H1 (cell line): ENCODE results near the gene THRB. TPM values are rescaled to one million over a fixed set of nuclear protein-coding genes. Genes with fewer than 3 reads are reported as not detected.

Source experiments
- CTCF ChIA-PET: fragments of 300-600 bp; sonication (Branson Sonifier 250); formaldehyde crosslinking; loops from one replicate; lab custom pipeline; 2021; ENCODE audit not compliant: partially characterized antibody; lab: Charles Lee
- POLR2A ChIA-PET: fragments of 300-600 bp; sonication (Branson Sonifier 250); formaldehyde crosslinking; loops from one replicate; lab custom pipeline; 2021; ENCODE audit warnings: inconsistent platforms; ENCODE audit not compliant: partially characterized antibody; lab: Charles Lee
- DNase-seq, 2 experiments: peaks; one replicate each; pipeline versions ENCODE4 v3.0.0 to v3.0.0-alpha.2; 2010 to 2022; ENCODE audit warnings: low spot score in 2 of 2, low read depth in 1 of 2, mixed read lengths in 1 of 2
- FAIRE-seq: peaks from 2 replicates; lab custom pipeline; 2011; peaks lifted over from hg19 to GRCh38; lab: Jason Lieb, UNC
- H2AFZ ChIP-seq: 2 replicates; pipeline ENCODE4 v1.8.1; 2012; ENCODE audit warnings: low read length, inconsistent platforms
- H2AK5ac ChIP-seq: 2 replicates; pipeline ENCODE4 v1.6.1; 2013; ENCODE audit warnings: low read depth, low read length
- H2BK120ac ChIP-seq: replicated peaks from 2 replicates; pipeline ENCODE3; 2013; ENCODE audit warnings: low read depth, low read length, inconsistent platforms
- H2BK12ac ChIP-seq: 2 replicates; pipeline ENCODE4 v1.6.1; 2013; ENCODE audit warnings: low read depth, low read length
- H2BK15ac ChIP-seq: 2 replicates; pipeline ENCODE4 v1.6.1; 2013; ENCODE audit warnings: low read length
- H2BK20ac ChIP-seq: 2 replicates; pipeline ENCODE4 v1.6.1; 2013; ENCODE audit warnings: low read length
- H2BK5ac ChIP-seq: 2 replicates; pipeline ENCODE4 v1.6.1; 2013; ENCODE audit warnings: low read depth, low read length
- H3K14ac ChIP-seq: 2 replicates; pipeline ENCODE4 v1.6.1; 2013; ENCODE audit warnings: inconsistent platforms; ENCODE audit not compliant: insufficient read length
- H3K18ac ChIP-seq: 2 replicates; pipeline ENCODE4 v1.6.1; 2013; ENCODE audit warnings: low read length; ENCODE audit errors: extremely low read depth
- H3K23ac ChIP-seq: 2 replicates; pipeline ENCODE4 v1.6.1; 2013; ENCODE audit warnings: inconsistent platforms; ENCODE audit not compliant: insufficient read length
- H3K23me2 ChIP-seq: 2 replicates; pipeline ENCODE4 v1.6.1; 2013; ENCODE audit warnings: low read depth, low read length
- H3K27ac ChIP-seq: 2 replicates; pipeline ENCODE4 v1.6.1; 2011; ENCODE audit warnings: low read depth, low read length, inconsistent platforms
- H3K27me3 ChIP-seq, 4 experiments: replicated peaks in 1 of 4; 1 replicate in 1 of 4; 2 replicates in 3 of 4; pipeline versions ENCODE4 v1.6.1 to v1.8.1; 2011 to 2013; ENCODE audit warnings: low read length in 3 of 4, mild to moderate bottlenecking in 3 of 4, inconsistent platforms in 2 of 4, mixed read lengths in 2 of 4, moderate library complexity in 1 of 4; ENCODE audit not compliant: control insufficient read depth in 3 of 4, insufficient read depth in 3 of 4; ENCODE audit errors: extremely low read depth in 1 of 4
- H3K36me3 ChIP-seq, 4 experiments: 2 replicates each; pipeline versions ENCODE4 v1.6.1 to v1.8.1; 2011 to 2013; ENCODE audit warnings: mild to moderate bottlenecking in 4 of 4, low read length in 3 of 4, moderate library complexity in 2 of 4, control low read depth in 1 of 4, inconsistent platforms in 1 of 4; ENCODE audit not compliant: insufficient read depth in 4 of 4, control insufficient read depth in 2 of 4
- H3K4ac ChIP-seq: replicated peaks from 2 replicates; pipeline ENCODE3; 2013; ENCODE audit warnings: low read length, low read depth, mixed read lengths, inconsistent platforms; ENCODE audit not compliant: insufficient read length
- H3K4me1 ChIP-seq, 4 experiments: replicated peaks in 1 of 4; 1 replicate in 1 of 4; 2 replicates in 3 of 4; pipeline versions ENCODE4 v1.6.1 to v1.8.1; 2011 to 2013; ENCODE audit warnings: low read length in 3 of 4, inconsistent platforms in 2 of 4, mixed read lengths in 1 of 4; ENCODE audit not compliant: insufficient read depth in 4 of 4, control insufficient read depth in 3 of 4
- H3K4me2 ChIP-seq, 2 experiments: 2 replicates each; pipeline versions ENCODE4 v1.6.1 to v1.8.1; 2011 to 2013; ENCODE audit warnings: low read depth in 2 of 2, low read length in 2 of 2, control low read depth in 1 of 2, inconsistent platforms in 1 of 2, mild to moderate bottlenecking in 1 of 2; ENCODE audit not compliant: insufficient read depth in 1 of 2
- H3K4me3 ChIP-seq, 4 experiments: fragments of 200-600, 300-600 bp in 1 of 4; sonication (generic), shearing (Covaris generic), sonication (Bioruptor Twin) in 1 of 4; 2 replicates each; pipeline versions ENCODE4 v1.5.1 to v1.8.1; 2011 to 2016; ENCODE audit warnings: low read length in 4 of 4, low read depth in 3 of 4, control low read depth in 2 of 4, inconsistent platforms in 2 of 4, mild to moderate bottlenecking in 2 of 4, mixed read lengths in 1 of 4, moderate library complexity in 1 of 4; ENCODE audit not compliant: insufficient read depth in 2 of 4; ENCODE audit errors: extremely low read depth in 1 of 4
- H3K56ac ChIP-seq: replicated peaks from 2 replicates; pipeline ENCODE3; 2013; ENCODE audit warnings: low read depth, mild to moderate bottlenecking, mixed read lengths, low read length, inconsistent platforms; ENCODE audit not compliant: insufficient read length
- H3K79me1 ChIP-seq: 2 replicates; pipeline ENCODE4 v1.6.1; 2013; ENCODE audit warnings: low read depth, low read length, control low read depth
- H3K79me2 ChIP-seq, 2 experiments: 2 replicates each; pipeline versions ENCODE4 v1.6.1 to v1.8.1; 2012 to 2013; ENCODE audit warnings: low read length in 2 of 2, mild to moderate bottlenecking in 2 of 2, inconsistent platforms in 1 of 2; ENCODE audit not compliant: insufficient read depth in 2 of 2, control insufficient read depth in 1 of 2
- H3K9ac ChIP-seq, 4 experiments: replicated peaks in 1 of 4; 1 replicate in 1 of 4; 2 replicates in 3 of 4; pipeline versions ENCODE4 v1.6.1 to v1.8.1; 2011 to 2013; ENCODE audit warnings: low read depth in 3 of 4, low read length in 3 of 4, control low read depth in 2 of 4, mild to moderate bottlenecking in 2 of 4, moderate library complexity in 2 of 4, inconsistent platforms in 1 of 4; ENCODE audit errors: extremely low read depth in 1 of 4
- H3K9me3 ChIP-seq, 2 experiments: 2 replicates each; pipeline versions ENCODE4 v1.6.1 to v1.8.1; 2012 to 2013; ENCODE audit warnings: mild to moderate bottlenecking in 2 of 2, moderate library complexity in 2 of 2, control low read depth in 1 of 2, inconsistent platforms in 1 of 2, low read depth in 1 of 2, low read length in 1 of 2, mixed read lengths in 1 of 2; ENCODE audit not compliant: insufficient read depth in 2 of 2
- H4K20me1 ChIP-seq, 2 experiments: replicated peaks in 1 of 2; 2 replicates each; pipeline versions ENCODE3 to v1.8.1; 2011 to 2013; ENCODE audit warnings: inconsistent platforms in 2 of 2, low read length in 2 of 2, mild to moderate bottlenecking in 1 of 2; ENCODE audit not compliant: insufficient read depth in 2 of 2, control insufficient read depth in 1 of 2
- H4K5ac ChIP-seq: 2 replicates; pipeline ENCODE4 v1.6.1; 2013; ENCODE audit warnings: low read length, low read depth, mixed read lengths, inconsistent platforms; ENCODE audit not compliant: insufficient read length
- H4K8ac ChIP-seq: 2 replicates; pipeline ENCODE4 v1.8.0; 2013; ENCODE audit warnings: mild to moderate bottlenecking, moderate library complexity, low read length, inconsistent platforms; ENCODE audit not compliant: insufficient read depth; ENCODE audit errors: extremely low read depth
- H4K91ac ChIP-seq: replicated peaks from 2 replicates; pipeline ENCODE3; 2013; ENCODE audit warnings: low read length, mixed read lengths, inconsistent platforms; ENCODE audit not compliant: insufficient read length
- POU5F1 ChIP-seq: IDR thresholded peaks from 2 replicates; pipeline ENCODE4 v1.6.1; 2011; ENCODE audit warnings: low read depth, mild to moderate bottlenecking, low read length, moderate library complexity
- TAF1 ChIP-seq: IDR thresholded peaks from 2 replicates; pipeline ENCODE4 v1.6.1; 2011; ENCODE audit warnings: mild to moderate bottlenecking, low read depth, low read length
- WGBS, 2 experiments: shearing (Covaris generic) in 1 of 2; methylation state at CpG; one replicate each; pipeline versions ENCODE4 v1.1.6 to v1.1.7; 2013 to 2015; ENCODE audit warnings: low lambda C conversion rate in 2 of 2, mixed read lengths in 2 of 2, inconsistent platforms in 1 of 2, low coverage in 1 of 2, missing lambda C conversion rate in 1 of 2; ENCODE audit not compliant: insufficient replicate concordance in 2 of 2, insufficient coverage in 1 of 2, insufficient read length in 1 of 2; ENCODE audit errors: extremely low coverage in 1 of 2, missing lambda C conversion rate in 1 of 2; 5-methylcytosine and 5-hydroxymethylcytosine counted together
- polyA plus RNA-seq, 7 experiments: library from polyadenylated mRNA; depleted of rRNA in 3 of 7; stranded (reverse) in 5 of 7; unstranded in 2 of 7; fragments of >200 nt in 5 of 7; fragments of 200-250 nt in 2 of 7; gene quantifications; 1 replicate in 5 of 7; 2 replicates in 1 of 7; 4 replicates in 1 of 7; pipeline versions ENCODE4 v1.2.1 to v1.2.3, GENCODE V29; 2011 to 2013; ENCODE audit warnings: missing spikeins in 2 of 7, mixed read lengths in 2 of 7
- total RNA-seq: library from RNA; stranded (reverse); fragmentation: NEBNext Ultra II Directional; extraction: Animal tissue kit (Norgen Biotek cat#: 25700); gene quantifications from 2 replicates; pipeline ENCODE4 v1.2.1, GENCODE V29; 2021

THRB gene
- total and polyA plus RNA-seq, 2 of the 8 experiments (the other 6 are each of a cell fraction or from before 2014, with no cell fraction given) = 0.98 to 3.9 TPM

DNA sequence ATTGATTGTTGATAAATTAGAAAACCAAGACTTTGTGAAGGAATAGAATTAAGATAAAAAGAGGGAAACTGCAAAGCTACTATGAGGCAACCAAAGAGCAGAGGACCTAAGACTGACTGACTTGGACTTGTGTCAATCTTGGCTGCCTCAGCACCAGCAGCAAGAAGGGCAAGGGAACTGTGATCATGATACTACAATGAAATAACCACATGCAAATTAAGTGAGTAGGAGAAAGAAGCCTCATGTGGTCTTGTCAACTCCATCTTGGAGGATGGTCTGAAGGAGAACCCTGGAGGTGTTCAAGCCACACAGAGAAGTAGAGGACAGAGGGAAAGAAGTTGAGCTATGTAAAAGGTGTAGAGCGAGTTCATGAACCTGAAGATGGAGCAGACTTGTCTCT, 47.3 kb upstream of the THRB start:
- H3K4me1 ChIP-seq = no peaks in the 10 kb centered on the region
- H2AFZ ChIP-seq = no peak overlapping the region
- no peaks in the 10 kb centered on the region for H3K79me1 ChIP-seq
- no peak overlapping the region for H2BK120ac ChIP-seq
- H3K14ac ChIP-seq = no peak overlapping the region
- FAIRE-seq = no peak
- WGBS, 2 experiments = 89% methylated on average over 1 of the region's 1 CpG; no CpG with 5 or more reads in 1 of the 2 experiments
- no peak overlapping the region for H3K4me2 ChIP-seq
- H3K36me3 ChIP-seq = no peaks in the 10 kb centered on the region; a peak in 1 of 8 replicates
- no peaks in the 10 kb centered on the region for H3K79me2 ChIP-seq
- H2BK5ac ChIP-seq = no peak overlapping the region
- no peaks in the 10 kb centered on the region for H3K27me3 ChIP-seq
- H3K18ac ChIP-seq = no peak overlapping the region
- H3K23me2 ChIP-seq = no peaks in the 10 kb centered on the region
- DNase-seq = no peak
- H2BK20ac ChIP-seq = no peak overlapping the region
- no peak overlapping the region for H3K27ac ChIP-seq
- TF ChIP-seq TAF1 (no peak), POU5F1 (no peak)
- TF ChIP-seq, all 59 proteins: peak for 0
- Histone ChIP-seq H3K4me3 (no peak overlapping the region), H3K56ac (no peak overlapping the region), H4K8ac (no peak overlapping the region), H3K4ac (no peak overlapping the region), H3K9ac (no peak overlapping the region), H3K23ac (no peak overlapping the region), H2BK12ac (no peak overlapping the region), H4K20me1 (no peaks in the 10 kb centered on the region), H4K5ac (no peak overlapping the region), H3K9me3 (no peaks in the 10 kb centered on the region), H2AK5ac (no peak overlapping the region), H2BK15ac (no peak overlapping the region), H4K91ac (no peak overlapping the region)
- POLR2A ChIA-PET = interaction anchor here (1.0 kb wide), 1 partner anchor 8 kb away, joined by 4 read pairs; no protein-coding TSS in a partner anchor
- CTCF ChIA-PET = interaction anchor here (0.6 kb wide), 1 partner anchor 288 kb away, joined by 5 read pairs; no protein-coding TSS in a partner anchor
